NCI-H748 (cell line): ENCODE data around the gene ADAM29.
"Not testable (repeated sequence)": the region's sequence is repeated elsewhere in the genome, so short reads cannot be mapped to it uniquely, and the experiment has no call there.

Experiments used
- DNase-seq: peaks from one replicate; lab custom pipeline; 2025; ENCODE audit not compliant: unreplicated experiment; lab: John Stamatoyannopoulos, UW

ADAM29 gene

GRCh38 chr4:174946246-174946645 is 28.1 kb downstream of the ADAM29 start:
- DNase-seq = no peak

GRCh38 chr4:174948826-174949225 is 30.7 kb downstream of the ADAM29 start:
- DNase-seq = no peak

- DNase-seq = no peak
Measured at GRCh38 chr4:174972911-174973310, 54.8 kb downstream of the ADAM29 start.

- DNase-seq = no peak
Measured at GRCh38 chr4:174973336-174973735, 55.2 kb downstream of the ADAM29 start.

GRCh38 chr4:174983128-174983750 is 65.1 kb downstream of the ADAM29 start:
- DNase-seq = no peak

GRCh38 chr4:174983870-174984269 is 65.7 kb downstream of the ADAM29 start:
- not testable (repeated sequence) for DNase-seq

GRCh38 chr4:174989791-174990190 is 71.6 kb downstream of the ADAM29 start:
- DNase-seq = no peak

GRCh38 chr4:174993916-174994315 is 75.8 kb downstream of the ADAM29 start:
- DNase-seq = no peak

- DNase-seq = no peak
Measured at GRCh38 chr4:174996079-174996478, 77.9 kb downstream of the ADAM29 start.

GRCh38 chr4:174999407-174999806 is 81.2 kb downstream of the ADAM29 start:
- DNase-seq = no peak

- no peak for DNase-seq
Measured at GRCh38 chr4:175017751-175018150, 99.6 kb downstream of the ADAM29 start.

- DNase-seq = peak; percentile 69
Measured at GRCh38 chr4:175019447-175019846, 101.3 kb downstream of the ADAM29 start.
